Peyer's patch (tissue), 4 donors: ENCODE measurements around the gene LMTK3. TPM values are rescaled to one million over a fixed set of nuclear protein-coding genes. Genes with fewer than 3 reads are reported as not detected.
"Not testable (repeated sequence)": the region's sequence is repeated elsewhere in the genome, so short reads cannot be mapped to it uniquely, and the experiment has no call there.

Source experiments
- DNase-seq, 3 donors: peaks; one replicate each; pipeline ENCODE4 v3.0.0-alpha.2; 2017 to 2019
- H3K27ac ChIP-seq, 4 donors: fragments of 200-600 bp; sonication (generic); one replicate each; pipeline ENCODE4 v1.5.1; 2016 to 2019
- H3K27me3 ChIP-seq, 2 donors: fragments of 200-600 bp; sonication (generic); one replicate each; pipeline ENCODE4 v1.5.1; 2019
- H3K36me3 ChIP-seq, 3 donors: fragments of 200-600 bp; sonication (generic); one replicate each; pipeline ENCODE4 v1.5.1; 2016 to 2019
- H3K4me1 ChIP-seq, 4 donors: fragments of 200-600 bp; sonication (generic); one replicate each; pipeline ENCODE4 v1.5.1; 2016 to 2019
- H3K4me3 ChIP-seq, 4 donors: fragments of 200-600 bp; sonication (generic); 1 replicate in 3 of 4; 2 replicates in 1 of 4; pipeline ENCODE4 v1.5.1; 2016 to 2019; ENCODE audit warnings: mild to moderate bottlenecking in 1 of 4
- H3K9me3 ChIP-seq, 4 donors: fragments of 200-600 bp; sonication (generic); one replicate each; pipeline ENCODE4 v1.5.1; 2016 to 2019; ENCODE audit warnings: mild to moderate bottlenecking in 1 of 4
- POLR2A ChIP-seq, 2 donors: fragments of 450-650 bp; IDR thresholded peaks; one replicate each; pipeline ENCODE4 v1.5.1; 2017; ENCODE audit warnings: antibody characterized with exemption in 2 of 2, mild to moderate bottlenecking in 2 of 2, moderate library complexity in 2 of 2
- total RNA-seq, 4 donors: library from RNA; depleted of rRNA; stranded (reverse); fragments of >200 nt; gene quantifications; one replicate each; pipeline ENCODE4 v1.1.0, GENCODE V29; 2016
- TF ChIP-seq, protein P1 (sequence below), 6 experiments: fragments of 450-650 bp in 4 of 6; fragments of 200-600 bp in 2 of 6; sonication (generic) in 1 of 6; IDR thresholded peaks; one replicate each; pipeline ENCODE4 v1.5.1; 2017 to 2019; ENCODE audit warnings: antibody characterized with exemption in 6 of 6, mild to moderate bottlenecking in 3 of 6, moderate library complexity in 1 of 6

Gene LMTK3
- total RNA-seq, 4 donors from 2014 or later = 8.2 to 17.6 (median 12.8) TPM

DNA sequence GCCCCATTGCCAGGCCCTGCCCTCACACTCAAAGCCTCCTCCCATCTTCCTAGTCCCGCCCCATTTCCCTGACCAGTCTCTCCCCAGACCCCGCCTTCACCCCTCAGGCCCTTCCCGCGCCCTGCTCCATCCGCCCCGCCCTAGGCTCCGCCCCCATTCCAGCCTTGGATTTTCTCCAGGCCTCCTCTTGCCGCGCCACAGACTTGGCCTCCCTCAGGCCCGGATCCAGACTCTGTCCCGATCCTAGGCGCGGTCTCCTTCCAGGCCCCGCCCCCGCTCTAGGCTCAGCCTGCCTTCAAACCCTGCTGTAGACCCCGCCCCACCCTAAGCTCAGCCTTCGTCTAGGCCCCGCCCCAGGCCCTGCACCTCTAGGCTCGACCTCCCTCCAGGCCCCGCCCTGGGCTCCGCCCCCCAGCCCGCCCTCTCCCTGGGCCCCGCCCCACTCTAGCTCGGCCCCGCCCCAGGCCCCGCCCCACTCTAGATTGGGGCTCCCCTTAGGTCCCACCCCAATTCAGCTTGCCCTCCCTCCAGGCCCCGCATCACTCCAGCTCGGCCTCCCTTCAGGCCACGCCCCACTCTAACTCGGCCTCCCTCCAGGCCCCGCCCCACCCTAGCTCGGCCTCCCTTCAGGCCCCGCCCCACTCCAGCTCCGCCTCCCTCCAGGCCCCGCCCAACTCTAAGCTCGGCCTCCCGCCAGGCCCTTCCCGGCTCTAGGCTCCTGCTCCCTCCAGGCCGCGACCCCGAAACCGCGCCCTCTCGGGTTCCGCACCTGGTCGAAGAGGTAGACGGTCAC, 18.5 kb downstream of the LMTK3 start:
- Histone ChIP-seq H3K27me3 (no peaks in the 10 kb centered on the region), H3K9me3 (peaks cover 0 to 7% (median 0%) of the 10 kb centered on the region in 4 donors), H3K4me3 (peak overlapping the region; percentile 43 to 90 (median 54)), H3K36me3 (no peaks in the 10 kb centered on the region), H3K4me1 (peaks cover 7 to 60% (median 17%) of the 10 kb centered on the region in 4 donors), H3K27ac (peak overlapping the region in 3 of 4 donors; percentile 59 to 91 (median 79))
- TF ChIP-seq, protein P1, sequence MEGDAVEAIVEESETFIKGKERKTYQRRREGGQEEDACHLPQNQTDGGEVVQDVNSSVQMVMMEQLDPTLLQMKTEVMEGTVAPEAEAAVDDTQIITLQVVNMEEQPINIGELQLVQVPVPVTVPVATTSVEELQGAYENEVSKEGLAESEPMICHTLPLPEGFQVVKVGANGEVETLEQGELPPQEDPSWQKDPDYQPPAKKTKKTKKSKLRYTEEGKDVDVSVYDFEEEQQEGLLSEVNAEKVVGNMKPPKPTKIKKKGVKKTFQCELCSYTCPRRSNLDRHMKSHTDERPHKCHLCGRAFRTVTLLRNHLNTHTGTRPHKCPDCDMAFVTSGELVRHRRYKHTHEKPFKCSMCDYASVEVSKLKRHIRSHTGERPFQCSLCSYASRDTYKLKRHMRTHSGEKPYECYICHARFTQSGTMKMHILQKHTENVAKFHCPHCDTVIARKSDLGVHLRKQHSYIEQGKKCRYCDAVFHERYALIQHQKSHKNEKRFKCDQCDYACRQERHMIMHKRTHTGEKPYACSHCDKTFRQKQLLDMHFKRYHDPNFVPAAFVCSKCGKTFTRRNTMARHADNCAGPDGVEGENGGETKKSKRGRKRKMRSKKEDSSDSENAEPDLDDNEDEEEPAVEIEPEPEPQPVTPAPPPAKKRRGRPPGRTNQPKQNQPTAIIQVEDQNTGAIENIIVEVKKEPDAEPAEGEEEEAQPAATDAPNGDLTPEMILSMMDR (IDR thresholded peaks at IDR 0.05) = no peak
- TF ChIP-seq POLR2A (IDR thresholded peaks at IDR 0.05) = peak; percentile 57 to 76
- peak; percentile 74 to 99 (median 97) for DNase-seq

DNA sequence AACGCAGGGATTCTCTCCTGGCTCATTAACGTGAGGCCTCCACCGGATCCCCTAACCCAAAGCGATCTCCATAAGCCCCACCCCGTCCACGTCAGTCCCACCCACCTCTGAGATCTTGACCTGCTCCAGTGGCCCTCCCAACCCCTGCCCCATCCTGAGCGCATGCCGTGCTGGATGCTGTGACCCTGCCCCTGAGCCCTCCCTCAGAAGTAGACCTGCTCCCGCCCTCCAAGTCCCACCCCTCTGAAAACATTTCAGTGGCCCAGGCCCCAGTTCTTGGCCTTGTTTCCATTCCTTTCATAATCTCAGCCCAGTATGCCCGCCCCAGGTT, 19.9 kb downstream of the LMTK3 start:
- DNase-seq = no peak
- Histone ChIP-seq H3K4me3 (peak overlapping the region in 2 of 4 donors; percentile 30 to 32), H3K36me3 (no peaks in the 10 kb centered on the region), H3K4me1 (peaks cover 7 to 62% (median 13%) of the 10 kb centered on the region in 4 donors), H3K9me3 (peaks cover 0 to 7% (median 0%) of the 10 kb centered on the region in 4 donors), H3K27ac (no peak overlapping the region), H3K27me3 (no peaks in the 10 kb centered on the region)
- TF ChIP-seq, protein P1 (IDR thresholded peaks at IDR 0.05) = no peak
- TF ChIP-seq POLR2A (IDR thresholded peaks at IDR 0.05) = no peak

DNA sequence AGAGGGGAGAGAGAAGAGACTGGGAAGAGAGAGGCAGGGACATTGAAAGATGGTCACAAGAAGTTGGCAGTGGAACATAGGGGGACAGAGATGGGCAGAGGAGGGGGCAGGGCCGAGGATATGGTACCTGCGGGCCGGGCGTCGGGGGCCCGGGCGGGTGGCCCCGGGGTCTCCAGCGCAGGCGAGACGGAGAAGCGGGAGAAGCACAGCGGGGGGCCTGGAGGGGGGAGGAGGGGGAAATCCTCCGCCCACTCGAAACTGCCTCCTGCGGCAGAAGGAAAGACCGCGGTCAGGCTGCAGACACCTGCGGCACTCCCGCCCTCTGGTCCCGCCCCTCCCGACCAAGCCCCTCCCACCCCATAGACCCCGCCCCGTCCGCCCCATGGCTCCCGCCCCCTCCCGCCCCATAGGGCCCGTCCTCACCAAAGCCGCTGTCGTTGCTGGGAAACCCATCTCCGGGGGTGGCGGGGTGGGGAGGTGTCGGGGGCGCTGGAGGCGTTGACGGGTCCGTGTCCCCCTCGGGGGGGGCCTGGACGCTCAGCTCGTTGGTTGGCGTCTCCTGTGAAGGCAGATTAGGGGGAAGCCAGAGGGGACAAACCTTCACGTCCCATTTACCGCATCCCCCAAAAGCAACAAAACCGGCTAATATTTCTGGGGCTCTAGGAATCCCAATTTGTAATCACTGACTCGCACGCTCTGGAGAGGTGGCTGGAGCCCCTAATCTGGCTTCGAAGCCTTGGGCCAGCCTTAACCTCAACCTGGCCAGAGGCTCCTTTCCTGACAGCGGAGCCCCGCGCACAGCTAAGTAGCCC, 20.4 kb downstream of the LMTK3 start:
- Histone ChIP-seq H3K36me3 (no peaks in the 10 kb centered on the region), H3K27ac (peak overlapping the region in 1 of 4 donors; percentile 38), H3K4me3 (peak overlapping the region in 3 of 4 donors; percentile 17 to 32 (median 30)), H3K27me3 (no peaks in the 10 kb centered on the region), H3K9me3 (peaks cover 0 to 7% (median 0%) of the 10 kb centered on the region in 4 donors), H3K4me1 (peaks cover 7 to 62% (median 13%) of the 10 kb centered on the region in 4 donors)
- DNase-seq = peak; percentile 56 to 79 (median 76)
- TF ChIP-seq POLR2A (IDR thresholded peaks at IDR 0.05) = no peak
- TF ChIP-seq, protein P1 (IDR thresholded peaks at IDR 0.05) = no peak

DNA sequence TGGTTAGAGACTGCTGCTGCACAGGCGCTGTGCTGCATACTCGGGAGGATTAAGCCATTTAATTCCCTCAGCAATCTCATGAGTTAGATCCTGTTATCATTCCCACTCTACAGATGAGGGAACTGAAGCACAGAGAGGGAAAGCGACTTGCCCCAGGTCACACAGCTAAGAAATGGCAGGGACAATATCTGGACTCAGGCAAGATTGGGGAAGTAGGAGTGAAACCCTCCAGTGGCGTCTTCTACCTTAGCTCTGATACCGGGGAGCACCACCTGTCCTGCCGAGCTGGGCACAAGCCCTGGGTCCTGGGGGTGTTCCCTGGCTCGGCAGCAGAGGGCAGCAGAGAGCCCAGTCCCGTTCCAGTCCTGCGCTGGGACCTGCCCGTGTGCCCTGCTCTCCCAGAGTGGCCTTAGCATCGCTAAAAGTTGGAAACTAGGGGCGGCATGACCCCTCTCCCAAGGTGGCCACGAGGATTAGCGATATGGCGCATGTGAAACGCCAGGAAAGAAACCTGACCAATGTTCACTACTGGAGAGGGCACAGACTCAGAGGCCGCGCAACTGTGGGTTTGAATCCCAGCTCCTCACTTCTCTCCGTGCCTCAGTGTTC, 21.9 kb downstream of the LMTK3 start:
- peaks cover 7 to 49% (median 13%) of the 10 kb centered on the region in 4 donors for H3K4me1 ChIP-seq
- H3K27ac ChIP-seq = no peak overlapping the region
- H3K36me3 ChIP-seq = no peaks in the 10 kb centered on the region
- H3K27me3 ChIP-seq = no peaks in the 10 kb centered on the region
- peaks cover 0 to 7% (median 0%) of the 10 kb centered on the region in 4 donors for H3K9me3 ChIP-seq
- no peak overlapping the region for H3K4me3 ChIP-seq
- peak; percentile 73 to 91 (median 89) for DNase-seq
- TF ChIP-seq, protein P1 (IDR thresholded peaks at IDR 0.05) = peak; percentile 83 to 97 (median 92)
- TF ChIP-seq POLR2A (IDR thresholded peaks at IDR 0.05) = no peak

DNA sequence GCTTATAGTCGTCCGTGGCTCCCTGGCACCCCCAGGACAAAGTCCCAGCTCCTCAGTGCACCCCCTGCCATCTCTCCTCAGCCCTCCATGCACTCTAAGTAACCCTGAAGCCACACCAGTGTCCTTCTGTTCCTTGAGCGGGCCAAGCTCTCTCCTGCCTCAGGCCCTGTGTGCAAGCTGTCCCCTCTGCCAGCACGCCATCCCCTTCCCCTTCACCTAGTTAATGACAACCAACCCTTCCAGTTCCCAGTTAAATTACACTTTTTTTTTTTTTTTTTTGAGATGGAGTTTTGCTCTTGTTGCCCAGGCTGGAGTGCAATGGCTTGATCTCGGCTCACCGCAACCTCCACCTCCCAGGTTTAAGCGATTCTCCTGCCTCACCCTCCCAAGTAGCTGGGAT, 23.2 kb downstream of the LMTK3 start:
- not testable (repeated sequence) for H3K36me3 ChIP-seq, DNase-seq, H3K4me3 ChIP-seq, H3K27me3 ChIP-seq, H3K9me3 ChIP-seq
- Histone ChIP-seq H3K27ac (peak overlapping the region in 2 of 4 donors; percentile 68 to 79), H3K4me1 (peaks cover 5 to 41% (median 12%) of the 10 kb centered on the region in 4 donors)
